ENCODE measurements around the gene MED27. TPM values are rescaled to one million over a fixed set of nuclear protein-coding genes. Genes with fewer than 3 reads are reported as not detected.

MED27 gene
- total and polyA plus RNA-seq, 2 of the 13 experiments (the other 11 are each of a cell fraction or from before 2014, with no cell fraction given) = 16.9 to 19.0 TPM

GRCh38 chr9:131910572-131910971 lies 169.1 kb downstream of the MED27 start:
- no peak overlapping the region for H3K4me2 ChIP-seq (ENCODE audit: low read depth, low read length)
- POLR2A ChIA-PET = no interaction called here
- no peak for FAIRE-seq
- 94% methylated on average over 7 of the region's 7 CpGs for WGBS (ENCODE audit: low lambda C conversion rate)
- H3K9ac ChIP-seq (ENCODE audit: insufficient read depth, low read depth, low read length) = no peak overlapping the region
- no peaks in the 10 kb centered on the region for H3K9me3 ChIP-seq (ENCODE audit: low read length)
- no peaks in the 10 kb centered on the region for H3K27me3 ChIP-seq (ENCODE audit: control insufficient read depth in 1 of 2, insufficient read depth in 2 of 2, low read length in 2 of 2)
- H4K20me1 ChIP-seq (ENCODE audit: insufficient read depth, low read length) = no peaks in the 10 kb centered on the region
- intact Hi-C loops (cut with micrococcal nuclease; ENCODE audit: unreplicated experiment) (no loop called here), in situ Hi-C loops (cut with HindIII; ENCODE audit: extremely low pct_ligation_motif_present, low pct_unique_long_range_greater_than_20kb) (no loop called here)
- no peak overlapping the region for H2AFZ ChIP-seq (ENCODE audit: low read length)
- no peak for DNase-seq (ENCODE audit: low spot score)
- no peaks in the 10 kb centered on the region for H3K4me1 ChIP-seq (ENCODE audit: insufficient read depth, low read length)
- no peak overlapping the region for H3K4me3 ChIP-seq (replicated peaks in 1 of 3; ENCODE audit: insufficient read depth in 1 of 3, low read depth in 2 of 3, low read length in 3 of 3)
- H3K36me3 ChIP-seq (replicated peaks in 1 of 2; ENCODE audit: control insufficient read depth in 1 of 2, insufficient read depth in 2 of 2, low read length in 2 of 2) = no peaks in the 10 kb centered on the region
- no peak for ATAC-seq
- H3K79me2 ChIP-seq (ENCODE audit: insufficient read depth, low read length) = no peaks in the 10 kb centered on the region
- no peak overlapping the region for H3K27ac ChIP-seq (ENCODE audit: extremely low read length, insufficient read depth, low read length)
- BruUV-seq (replicated peaks) = no TSS peak
- CTCF ChIA-PET (ENCODE audit: low intra/inter-chr PET ratio, low total read pairs) = no interaction called here
- no peak for TF ChIP-seq GABPB1 (CRISPR knock-in tag; IDR thresholded peaks at IDR 0.05)
- TF ChIP-seq KLF16 (CRISPR knock-in tag; IDR thresholded peaks at IDR 0.05) = no peak
- no peak for TF ChIP-seq KAT7 (CRISPR knock-in tag; IDR thresholded peaks at IDR 0.05; ENCODE audit: borderline replicate concordance)
- no peak for TF ChIP-seq ZNF770 (CRISPR knock-in tag; IDR thresholded peaks at IDR 0.05)
- TF ChIP-seq MXI1 (IDR thresholded peaks at IDR 0.05; ENCODE audit: borderline replicate concordance, low read depth, low read length) = no peak
- no peak for TF ChIP-seq ZNF703 (CRISPR knock-in tag; IDR thresholded peaks at IDR 0.05; ENCODE audit: borderline replicate concordance)
- TF ChIP-seq ZNF451 (CRISPR knock-in tag; IDR thresholded peaks at IDR 0.05) = no peak
- TF ChIP-seq RARA (CRISPR knock-in tag; IDR thresholded peaks at IDR 0.05) = no peak
- no peak for TF ChIP-seq ZBTB20 (CRISPR knock-in tag; IDR thresholded peaks at IDR 0.05; ENCODE audit: borderline replicate concordance, low read depth)
- no peak for TF ChIP-seq TSC22D2 (CRISPR knock-in tag; IDR thresholded peaks at IDR 0.05; ENCODE audit: borderline replicate concordance)
- TF ChIP-seq ZNF512B (CRISPR knock-in tag; IDR thresholded peaks at IDR 0.05; ENCODE audit: borderline replicate concordance) = no peak
- TF ChIP-seq ZNF646 (CRISPR knock-in tag; IDR thresholded peaks at IDR 0.05) = no peak
